Testis (tissue), 3 donors: ENCODE data around the gene MED10. TPM values are rescaled to one million over a fixed set of nuclear protein-coding genes. Genes with fewer than 3 reads are reported as not detected.

Experiments
- DNase-seq: peaks from one replicate; pipeline ENCODE4 v3.0.0-alpha.2; 2019
- H3K27ac ChIP-seq, 2 donors: fragments of 200-600 bp; sonication (generic); one replicate each; pipeline ENCODE4 v1.5.1; 2019
- H3K27me3 ChIP-seq: fragments of 200-600 bp; sonication (generic); one replicate; pipeline ENCODE4 v1.5.1; 2019
- H3K36me3 ChIP-seq: fragments of 200-600 bp; sonication (generic); one replicate; pipeline ENCODE4 v1.5.1; 2017; ENCODE audit warnings: low read depth; ENCODE audit errors: missing control alignments
- H3K4me1 ChIP-seq: fragments of 200-600 bp; sonication (generic); one replicate; pipeline ENCODE4 v1.5.1; 2019
- H3K4me3 ChIP-seq, 2 donors: fragments of 200-600 bp; sonication (generic); one replicate each; pipeline ENCODE4 v1.5.1; 2017 to 2019
- H3K9me3 ChIP-seq: fragments of 200-600 bp; sonication (generic); one replicate; pipeline ENCODE4 v1.5.1; 2017
- POLR2A ChIP-seq: fragments of 450-650 bp; IDR thresholded peaks from one replicate; pipeline ENCODE4 v1.6.1; 2017; ENCODE audit warnings: antibody characterized with exemption, mild to moderate bottlenecking, moderate library complexity
- WGBS, 2 donors: methylation state at CpG; one replicate each; pipeline ENCODE4 v1.1.5; 2018; 5-methylcytosine and 5-hydroxymethylcytosine counted together
- intact Hi-C: fragments of 100-400 bp; cut with DNase I; formaldehyde crosslinking; loops from one replicate; pipeline ENCODE4 v1.15.1; 2023; ENCODE audit warnings: low total_unique reads
- polyA plus RNA-seq: library from polyadenylated mRNA; stranded (reverse); fragments of 350-450 nt; fragmentation: Illumina TruSeq; extraction: RNeasy Lipid Tissue Mini Kit (QIAGEN cat#74804); gene quantifications from one replicate; pipeline ENCODE4 v1.2.3, GENCODE V29; 2014; ENCODE audit warnings: low read depth, low replicate concordance; ENCODE audit not compliant: insufficient read depth
- total RNA-seq, 2 donors: library from RNA; depleted of rRNA; stranded (reverse); fragments of >200 nt; gene quantifications; one replicate each; pipeline ENCODE4 v1.2.3, GENCODE V29; 2016
- TF ChIP-seq, protein P1 (sequence below), 3 experiments: fragments of 450-650 bp in 2 of 3; fragments of 200-600 bp in 1 of 3; sonication (generic) in 1 of 3; IDR thresholded peaks; one replicate each; pipeline ENCODE4 v1.5.1; 2016 to 2019; ENCODE audit warnings: antibody characterized with exemption in 3 of 3, mild to moderate bottlenecking in 2 of 3, moderate library complexity in 1 of 3

MED10 gene
- total and polyA plus RNA-seq, 3 donors from 2014 or later = 43.6 to 47.9 (median 43.8) TPM

DNA sequence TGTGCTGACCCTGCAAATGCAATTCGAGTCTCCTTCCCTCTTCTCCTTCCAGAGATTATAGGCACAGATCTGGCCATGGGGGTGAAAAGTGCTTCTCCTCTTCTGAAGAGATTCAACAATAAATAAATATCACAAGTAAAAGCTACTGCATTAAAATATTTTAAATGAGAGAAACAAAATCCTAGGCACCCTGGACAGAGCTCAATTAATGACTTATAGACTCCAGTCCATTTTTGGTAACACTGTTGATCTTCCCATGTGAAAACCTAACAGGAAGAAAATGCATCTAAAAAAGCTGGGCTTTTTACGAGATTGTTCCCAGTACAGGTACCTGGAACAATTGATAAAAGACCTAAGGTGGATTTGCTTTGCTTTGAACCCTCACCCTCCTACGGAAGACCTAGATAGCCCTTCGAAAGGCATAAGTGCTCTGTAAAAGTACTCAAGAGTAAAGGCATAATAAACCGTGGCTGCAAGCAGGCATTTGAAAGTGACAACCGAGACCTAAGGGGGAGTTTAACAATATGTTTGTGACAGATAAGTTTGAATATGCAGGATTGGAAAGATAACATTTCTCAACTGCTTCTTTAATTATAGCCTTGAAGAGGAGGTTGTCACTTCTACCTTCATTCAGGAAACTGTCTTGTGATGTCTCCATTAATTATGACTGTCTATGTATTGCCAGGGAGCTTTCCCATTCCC, 29.4 kb upstream of the MED10 start:
- H3K27ac ChIP-seq = no peak overlapping the region
- no peaks in the 10 kb centered on the region for H3K27me3 ChIP-seq
- H3K36me3 ChIP-seq = no peaks in the 10 kb centered on the region
- DNase-seq = no peak
- no peaks in the 10 kb centered on the region for H3K4me1 ChIP-seq
- no peaks in the 10 kb centered on the region for H3K9me3 ChIP-seq
- WGBS, 2 donors = 80 to 82% methylated on average over 6 of the region's 6 CpGs
- no peak overlapping the region for H3K4me3 ChIP-seq
- TF ChIP-seq, protein P1, sequence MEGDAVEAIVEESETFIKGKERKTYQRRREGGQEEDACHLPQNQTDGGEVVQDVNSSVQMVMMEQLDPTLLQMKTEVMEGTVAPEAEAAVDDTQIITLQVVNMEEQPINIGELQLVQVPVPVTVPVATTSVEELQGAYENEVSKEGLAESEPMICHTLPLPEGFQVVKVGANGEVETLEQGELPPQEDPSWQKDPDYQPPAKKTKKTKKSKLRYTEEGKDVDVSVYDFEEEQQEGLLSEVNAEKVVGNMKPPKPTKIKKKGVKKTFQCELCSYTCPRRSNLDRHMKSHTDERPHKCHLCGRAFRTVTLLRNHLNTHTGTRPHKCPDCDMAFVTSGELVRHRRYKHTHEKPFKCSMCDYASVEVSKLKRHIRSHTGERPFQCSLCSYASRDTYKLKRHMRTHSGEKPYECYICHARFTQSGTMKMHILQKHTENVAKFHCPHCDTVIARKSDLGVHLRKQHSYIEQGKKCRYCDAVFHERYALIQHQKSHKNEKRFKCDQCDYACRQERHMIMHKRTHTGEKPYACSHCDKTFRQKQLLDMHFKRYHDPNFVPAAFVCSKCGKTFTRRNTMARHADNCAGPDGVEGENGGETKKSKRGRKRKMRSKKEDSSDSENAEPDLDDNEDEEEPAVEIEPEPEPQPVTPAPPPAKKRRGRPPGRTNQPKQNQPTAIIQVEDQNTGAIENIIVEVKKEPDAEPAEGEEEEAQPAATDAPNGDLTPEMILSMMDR (IDR thresholded peaks at IDR 0.05) = no peak
- no peak for TF ChIP-seq POLR2A
- intact Hi-C loops = no loop called here

DNA sequence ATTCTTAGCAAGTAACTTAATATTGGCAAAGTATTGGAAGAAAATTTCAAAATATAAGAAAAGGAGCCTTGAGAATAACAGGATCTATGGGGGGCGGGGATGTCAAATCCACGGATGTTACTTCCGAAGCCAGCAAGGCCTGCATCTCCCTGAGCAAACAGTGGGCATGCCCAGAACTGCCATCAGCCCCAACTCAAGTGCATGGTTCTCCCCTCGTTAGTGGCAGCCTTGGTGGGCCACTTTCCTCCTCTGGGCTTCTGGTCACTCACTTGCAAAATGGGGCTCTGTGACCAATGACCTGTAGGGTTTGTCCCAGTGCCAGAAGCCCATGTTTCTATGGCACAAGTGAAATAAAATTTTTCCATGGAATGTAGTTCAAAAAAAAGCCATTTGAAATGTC, 27.2 kb upstream of the MED10 start:
- no peaks in the 10 kb centered on the region for H3K4me1 ChIP-seq
- no peaks in the 10 kb centered on the region for H3K36me3 ChIP-seq
- no peak overlapping the region for H3K4me3 ChIP-seq
- no peak overlapping the region for H3K27ac ChIP-seq
- intact Hi-C loops = no loop called here
- no peaks in the 10 kb centered on the region for H3K9me3 ChIP-seq
- no peaks in the 10 kb centered on the region for H3K27me3 ChIP-seq
- WGBS, 2 donors = 89 to 90% methylated on average over 4 of the region's 4 CpGs
- TF ChIP-seq POLR2A = no peak
- TF ChIP-seq, protein P1 (IDR thresholded peaks at IDR 0.05) = no peak
- DNase-seq = no peak

DNA sequence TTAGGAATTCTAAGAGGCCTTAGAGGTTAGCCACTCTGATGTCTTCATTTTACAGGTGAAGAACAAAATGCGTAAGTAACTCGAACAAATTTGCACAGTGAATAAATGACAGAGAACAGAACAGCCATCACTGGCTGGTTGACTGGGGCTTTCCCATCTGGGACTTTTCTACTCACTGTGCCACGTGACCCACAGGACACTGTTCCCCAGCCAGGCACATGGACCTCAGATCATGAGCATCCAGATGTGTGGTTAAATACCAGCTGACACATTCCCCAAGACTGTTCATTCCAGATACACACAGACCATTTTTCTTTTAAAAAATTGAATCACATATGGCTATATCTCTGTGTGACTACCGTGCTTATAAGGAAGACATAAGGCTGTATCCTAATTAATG, 25.8 kb upstream of the MED10 start:
- Histone ChIP-seq H3K4me1 (no peaks in the 10 kb centered on the region), H3K4me3 (no peak overlapping the region), H3K36me3 (no peaks in the 10 kb centered on the region), H3K27me3 (no peaks in the 10 kb centered on the region), H3K27ac (no peak overlapping the region), H3K9me3 (no peaks in the 10 kb centered on the region)
- no peak for DNase-seq
- 87 to 91% methylated on average over 4 of the region's 4 CpGs for WGBS, 2 donors
- no peak for TF ChIP-seq POLR2A
- TF ChIP-seq, protein P1 (IDR thresholded peaks at IDR 0.05) = no peak
- intact Hi-C loops = no loop called here

DNA sequence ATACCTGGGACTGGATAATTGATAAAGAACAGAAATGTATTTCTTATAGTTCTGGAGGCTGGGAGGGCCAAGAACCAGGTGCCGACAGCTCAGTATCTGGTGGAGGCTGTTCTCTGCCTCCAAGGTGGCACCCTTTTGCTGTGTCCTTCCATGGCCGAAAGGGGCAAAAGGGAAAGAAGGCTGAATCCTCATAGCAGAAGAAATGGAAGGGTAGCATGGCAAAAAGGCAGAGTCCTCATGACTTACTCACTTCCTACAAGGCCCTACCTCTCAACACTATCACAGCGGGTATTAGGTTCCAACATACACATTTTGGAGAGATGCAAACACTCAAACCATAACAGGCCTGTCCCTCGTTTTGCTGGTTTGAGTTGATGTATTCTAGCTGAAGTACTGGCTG, 25.1 kb upstream of the MED10 start:
- no peaks in the 10 kb centered on the region for H3K9me3 ChIP-seq
- H3K27ac ChIP-seq = no peak overlapping the region
- no peaks in the 10 kb centered on the region for H3K27me3 ChIP-seq
- 89 to 91% methylated on average over 4 of the region's 4 CpGs for WGBS, 2 donors
- H3K4me1 ChIP-seq = no peaks in the 10 kb centered on the region
- no peak overlapping the region for H3K4me3 ChIP-seq
- TF ChIP-seq POLR2A = no peak
- TF ChIP-seq, protein P1 (IDR thresholded peaks at IDR 0.05) = no peak
- intact Hi-C loops = no loop called here
- no peak for DNase-seq
- H3K36me3 ChIP-seq = no peaks in the 10 kb centered on the region

DNA sequence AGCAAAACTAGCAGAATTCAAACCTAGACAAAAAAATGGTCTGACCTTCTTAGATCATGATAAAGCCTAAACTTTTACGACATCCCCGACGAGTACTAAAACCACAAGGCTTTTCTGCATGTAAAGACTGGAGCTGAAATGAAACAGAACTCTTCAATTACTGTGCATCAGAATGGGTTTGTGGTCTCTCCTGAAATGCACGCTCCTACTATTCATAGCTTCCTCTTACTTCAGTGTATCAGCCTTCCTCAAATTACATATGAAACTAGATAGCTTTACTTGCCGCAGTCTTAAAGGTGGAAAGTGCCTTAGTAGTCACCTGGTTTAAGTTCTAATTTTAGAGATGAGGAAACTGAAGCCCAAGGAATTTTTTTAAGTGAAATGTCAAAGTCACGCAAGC, 24.6 kb upstream of the MED10 start:
- Histone ChIP-seq H3K4me1 (no peaks in the 10 kb centered on the region), H3K4me3 (no peak overlapping the region), H3K36me3 (no peaks in the 10 kb centered on the region), H3K27ac (no peak overlapping the region), H3K27me3 (no peaks in the 10 kb centered on the region), H3K9me3 (no peaks in the 10 kb centered on the region)
- no peak for DNase-seq
- TF ChIP-seq POLR2A = no peak
- TF ChIP-seq, protein P1 (IDR thresholded peaks at IDR 0.05) = no peak
- intact Hi-C loops = no loop called here
- WGBS, 2 donors = 67 to 69% methylated on average over 6 of the region's 6 CpGs
